Measurements from ENCODE around the gene ZFP36L2.

ZFP36L2 gene

GRCh38 chr2:43221763-43222474 lies 4.5 kb downstream of the ZFP36L2 start (continued):
- TF ChIP-seq ZNF350 (tag by site-specific recombination; IDR thresholded peaks at IDR 0.05) = no peak
- no peak for TF ChIP-seq ZNF140 (tag by site-specific recombination; IDR thresholded peaks at IDR 0.05)
- no peak for TF ChIP-seq ZNF488 (tag by site-specific recombination; IDR thresholded peaks at IDR 0.05)
- TF ChIP-seq IKZF3 (tag by site-specific recombination; IDR thresholded peaks at IDR 0.05) = peak; percentile 77
- peak; percentile 87 for TF ChIP-seq GLIS1 (tag by site-specific recombination; IDR thresholded peaks at IDR 0.05)
- TF ChIP-seq KLF1 (tag by site-specific recombination; IDR thresholded peaks at IDR 0.05) = peak; percentile 74
- peak; percentile 46; the same call in 1 of the 2 replicates for TF ChIP-seq ZNF341 (tag by site-specific recombination; IDR thresholded peaks at IDR 0.05; ENCODE audit: low read depth)
- no peak for TF ChIP-seq ZNF18 (tag by site-specific recombination; IDR thresholded peaks at IDR 0.05)
- peak; percentile 46; the same call in 1 of the 2 replicates for TF ChIP-seq KLF7 (tag by site-specific recombination; IDR thresholded peaks at IDR 0.05; ENCODE audit: borderline replicate concordance)
- no peak for TF ChIP-seq ZBTB44 (tag by site-specific recombination; IDR thresholded peaks at IDR 0.05)
- TF ChIP-seq ZNF48 (tag by site-specific recombination; IDR thresholded peaks at IDR 0.05) = no peak
- no peak for TF ChIP-seq ZNF707 (tag by site-specific recombination; IDR thresholded peaks at IDR 0.05)
- TF ChIP-seq WT1 (tag by site-specific recombination; IDR thresholded peaks at IDR 0.05) = no peak
- TF ChIP-seq ZNF132 (tag by site-specific recombination; IDR thresholded peaks at IDR 0.05; ENCODE audit: borderline replicate concordance) = no peak
- TF ChIP-seq ZNF621 (tag by site-specific recombination; IDR thresholded peaks at IDR 0.05) = no peak
- no peak for TF ChIP-seq ZNF747 (tag by site-specific recombination; IDR thresholded peaks at IDR 0.05)
- peak; percentile 53; the same call in 1 of the 2 replicates for TF ChIP-seq ZNF366 (tag by site-specific recombination; conservative IDR thresholded peaks at IDR 0.05)
- TF ChIP-seq PATZ1 (tag by site-specific recombination; IDR thresholded peaks at IDR 0.05) = 0 out of 2 replicates have a peak, but pooled peaks have one; percentile 17
- TF ChIP-seq SP7 (tag by site-specific recombination; IDR thresholded peaks at IDR 0.05) = peak; percentile 20; the same call in 1 of the 2 replicates
- TF ChIP-seq RBAK (tag by site-specific recombination; IDR thresholded peaks at IDR 0.05) = no peak
- TF ChIP-seq ZNF600 (tag by site-specific recombination; IDR thresholded peaks at IDR 0.05) = peak; percentile 40; the same call in 1 of the 2 replicates
- peak; percentile 99 for TF ChIP-seq ZBTB17 (tag by site-specific recombination; IDR thresholded peaks at IDR 0.05)
- 0 out of 2 replicates have a peak, but pooled peaks have one; percentile 41 for TF ChIP-seq ZFP69B (tag by site-specific recombination; IDR thresholded peaks at IDR 0.05)
- peak; percentile 97 for TF ChIP-seq KLF9 (tag by site-specific recombination; IDR thresholded peaks at IDR 0.05; ENCODE audit: low read depth)
- TF ChIP-seq ZNF423 (tag by site-specific recombination; IDR thresholded peaks at IDR 0.05) = no peak
- TF ChIP-seq ZEB2 (tag by site-specific recombination; IDR thresholded peaks at IDR 0.05) = peak; percentile 37; the same call in 1 of the 2 replicates
- TF ChIP-seq KLF8 (tag by site-specific recombination; IDR thresholded peaks at IDR 0.05) = peak; percentile 89
- peak; percentile 93 for TF ChIP-seq KLF16 (tag by site-specific recombination; IDR thresholded peaks at IDR 0.05)
- TF ChIP-seq ZNF324 (tag by site-specific recombination; IDR thresholded peaks at IDR 0.05) = no peak
